ENCODE data around the gene MAMLD1.

- TF ChIP-seq CTCF (IDR thresholded peaks at IDR 0.05) = no peak
- TF ChIP-seq POLR2A (IDR thresholded peaks at IDR 0.05) = peak; percentile 24
Observed at GRCh38 chrX:150362599-150363481, at the start of gene MAMLD1.

Measured in transverse colon (tissue), 3 donors.